Stomach smooth muscle (tissue), 2 donors: Measurements from ENCODE around the gene TRAF5.
A peak's percentile ranks its signal among the peaks of the same experiment; 100 is the strongest.
"Not testable (repeated sequence)": the region's sequence is repeated elsewhere in the genome, so short reads cannot be mapped to it uniquely, and the experiment has no call there.

Experiments
- H3K27ac ChIP-seq: one replicate; pipeline ENCODE4 v1.7.0; 2013; ENCODE audit warnings: mild to moderate bottlenecking, low read length, inconsistent platforms
- H3K27me3 ChIP-seq, 2 donors: one replicate each; pipeline ENCODE4 v1.7.0; 2013; ENCODE audit warnings: low read length in 2 of 2; ENCODE audit not compliant: insufficient read depth in 2 of 2, control insufficient read depth in 1 of 2
- H3K36me3 ChIP-seq, 2 donors: one replicate each; pipeline ENCODE4 v1.7.0; 2013; ENCODE audit warnings: low read length in 2 of 2; ENCODE audit not compliant: control insufficient read depth in 2 of 2, insufficient read depth in 2 of 2
- H3K4me1 ChIP-seq: one replicate; pipeline ENCODE4 v1.7.0; 2013; ENCODE audit warnings: low read length; ENCODE audit not compliant: control insufficient read depth, insufficient read depth
- H3K4me3 ChIP-seq, 2 donors: one replicate each; pipeline ENCODE4 v1.7.0; 2013; ENCODE audit warnings: low read length in 2 of 2
- H3K9ac ChIP-seq, 2 donors: one replicate each; pipeline ENCODE4 v1.7.0; 2013; ENCODE audit warnings: low read length in 2 of 2, mild to moderate bottlenecking in 1 of 2
- H3K9me3 ChIP-seq, 2 donors: one replicate each; pipeline ENCODE4 v1.7.0; 2013; ENCODE audit warnings: low read length in 2 of 2; ENCODE audit not compliant: control insufficient read depth in 2 of 2
- donor health status: healthy.
- donor health status: Pancreatic carcinoma.

TRAF5 gene

GRCh38 chr1:211399851-211400393 is 73.3 kb downstream of the TRAF5 start:
- not testable (repeated sequence) for H3K27me3 ChIP-seq, H3K4me3 ChIP-seq

DNA sequence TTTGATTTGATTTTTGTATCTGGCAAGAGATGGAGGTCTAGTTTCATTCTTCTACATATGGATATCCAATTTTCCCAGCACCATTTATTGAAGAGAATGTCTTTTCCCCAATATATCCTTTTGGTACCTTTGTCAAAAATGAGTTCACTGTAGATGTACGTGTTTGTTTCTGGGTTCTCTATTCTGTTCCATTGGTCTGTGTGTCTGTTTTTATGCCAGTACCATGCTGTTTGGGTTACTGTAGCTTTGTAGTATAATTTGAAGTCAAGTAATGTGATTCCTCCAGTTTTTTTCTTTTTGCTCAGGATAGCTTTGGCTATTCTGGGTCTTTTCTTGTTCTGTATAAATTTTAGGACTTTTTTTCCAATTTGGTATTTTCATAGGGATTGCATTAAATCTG is 75.1 kb downstream of the TRAF5 start:
- H3K9ac ChIP-seq, H3K27ac ChIP-seq, H3K27me3 ChIP-seq, H3K9me3 ChIP-seq, H3K4me3 ChIP-seq, H3K4me1 ChIP-seq, H3K36me3 ChIP-seq: not testable (repeated sequence)

More at GRCh38 chr1:211399851-211400393, 73.3 kb downstream of the TRAF5 start:
- H3K9ac ChIP-seq, H3K4me1 ChIP-seq, H3K36me3 ChIP-seq, H3K9me3 ChIP-seq, H3K27ac ChIP-seq: not testable (repeated sequence)

DNA sequence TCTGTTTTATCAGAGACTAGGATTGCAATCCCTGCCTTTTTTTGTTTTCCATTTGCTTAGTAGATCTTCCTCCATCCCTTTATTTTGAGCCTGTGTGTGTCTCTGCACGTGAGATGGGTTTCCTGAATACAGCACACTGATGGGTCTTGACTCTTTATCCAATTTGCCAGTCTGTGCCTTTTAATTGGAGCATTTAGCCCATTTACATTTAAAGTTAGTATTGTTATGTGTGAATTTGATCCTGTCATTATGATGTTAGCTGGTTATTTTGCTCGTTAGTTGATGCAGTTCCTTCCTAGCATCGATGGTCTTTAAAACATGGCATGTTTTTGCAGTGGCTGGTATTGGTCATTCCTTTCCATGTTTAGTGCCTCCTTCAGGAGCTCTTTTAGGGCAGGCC is 79.5 kb downstream of the TRAF5 start:
- H3K9me3 ChIP-seq, H3K36me3 ChIP-seq, H3K27me3 ChIP-seq, H3K9ac ChIP-seq, H3K4me3 ChIP-seq, H3K4me1 ChIP-seq, H3K27ac ChIP-seq: not testable (repeated sequence)

GRCh38 chr1:211407749-211408148 is 81.1 kb downstream of the TRAF5 start:
- not testable (repeated sequence) for H3K9ac ChIP-seq, H3K36me3 ChIP-seq, H3K27ac ChIP-seq, H3K4me3 ChIP-seq, H3K9me3 ChIP-seq, H3K27me3 ChIP-seq, H3K4me1 ChIP-seq

- Histone ChIP-seq H3K36me3 (no peaks in the 10 kb centered on the region), H3K27me3 (no peaks in the 10 kb centered on the region), H3K9ac (no peak overlapping the region), H3K4me1 (no peaks in the 10 kb centered on the region), H3K9me3 (no peaks in the 10 kb centered on the region), H3K4me3 (no peak overlapping the region), H3K27ac (no peak overlapping the region)
These were observed 85.0 kb downstream of the TRAF5 start for GRCh38 chr1:211411639-211412038.

DNA sequence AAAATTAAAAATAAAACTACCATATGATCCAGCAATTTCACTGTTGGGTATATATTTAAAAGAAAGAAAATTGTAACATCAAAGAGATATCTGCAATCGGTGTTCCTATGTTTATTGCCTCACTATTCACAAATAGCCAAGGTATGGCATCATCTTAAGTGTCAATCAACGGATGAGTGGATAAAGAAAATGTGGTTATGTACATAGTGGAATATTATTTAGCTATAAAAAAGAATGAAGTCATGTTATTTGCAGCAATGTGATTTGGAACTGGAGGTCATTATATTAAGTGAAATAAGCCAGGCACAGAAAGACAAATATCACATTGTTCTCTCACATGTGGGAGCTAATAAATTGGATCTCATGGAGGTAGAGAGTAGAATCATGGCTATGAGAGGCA is 89.1 kb downstream of the TRAF5 start:
- no peak overlapping the region for H3K4me3 ChIP-seq

GRCh38 chr1:211416246-211416627 is 89.6 kb downstream of the TRAF5 start:
- H3K4me3 ChIP-seq = peak overlapping the region in 1 of 2 donors; percentile 47
- not testable (repeated sequence) for H3K9me3 ChIP-seq, H3K9ac ChIP-seq, H3K27me3 ChIP-seq, H3K36me3 ChIP-seq, H3K4me1 ChIP-seq, H3K27ac ChIP-seq

More for the DNA sequence above, 89.1 kb downstream of the TRAF5 start:
- Histone ChIP-seq H3K27me3 (no peaks in the 10 kb centered on the region), H3K4me1 (no peaks in the 10 kb centered on the region), H3K36me3 (no peaks in the 10 kb centered on the region), H3K27ac (no peak overlapping the region), H3K9me3 (no peaks in the 10 kb centered on the region), H3K9ac (no peak overlapping the region)

- peak overlapping the region in 1 of 2 donors; percentile 47 for H3K4me3 ChIP-seq
- not testable (repeated sequence) for H3K27me3 ChIP-seq, H3K9me3 ChIP-seq, H3K9ac ChIP-seq, H3K36me3 ChIP-seq, H3K27ac ChIP-seq, H3K4me1 ChIP-seq
These were observed 90.1 kb downstream of the TRAF5 start for GRCh38 chr1:211416628-211417323.

DNA sequence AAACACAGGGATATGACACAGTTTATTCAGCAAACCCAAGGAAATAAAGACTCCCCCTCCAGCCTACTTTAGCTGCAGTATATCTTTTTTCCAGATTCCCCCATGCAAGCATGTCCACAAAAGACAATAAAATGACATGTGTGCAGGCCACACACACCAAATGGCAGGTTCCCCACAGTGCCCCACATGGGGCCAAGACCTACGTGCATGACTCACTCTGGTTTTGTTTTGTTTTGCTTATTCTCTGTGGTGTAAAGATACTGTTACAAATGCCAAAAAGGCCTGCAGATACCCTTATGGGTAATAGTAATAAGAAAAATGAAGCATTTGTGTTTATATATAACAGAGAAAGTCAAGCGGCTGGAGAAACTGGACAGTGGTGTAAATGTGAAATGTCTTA is 93.8 kb downstream of the TRAF5 start:
- no peak overlapping the region for H3K27ac ChIP-seq
- H3K9ac ChIP-seq = no peak overlapping the region
- H3K4me3 ChIP-seq = no peak overlapping the region
- H3K9me3 ChIP-seq = no peaks in the 10 kb centered on the region
- H3K36me3 ChIP-seq = no peaks in the 10 kb centered on the region
- no peaks in the 10 kb centered on the region for H3K4me1 ChIP-seq
- H3K27me3 ChIP-seq = no peaks in the 10 kb centered on the region

GRCh38 chr1:211420845-211421454 is 94.3 kb downstream of the TRAF5 start:
- H3K4me1 ChIP-seq = no peaks in the 10 kb centered on the region
- H3K9ac ChIP-seq = no peak overlapping the region
- H3K27ac ChIP-seq = no peak overlapping the region

GRCh38 chr1:211424018-211424417 is 97.4 kb downstream of the TRAF5 start:
- no peak overlapping the region for H3K27ac ChIP-seq
- H3K9ac ChIP-seq = no peak overlapping the region
- H3K36me3 ChIP-seq = no peaks in the 10 kb centered on the region
- no peaks in the 10 kb centered on the region for H3K27me3 ChIP-seq
- H3K4me1 ChIP-seq = no peaks in the 10 kb centered on the region
- H3K4me3 ChIP-seq = no peak overlapping the region
- no peaks in the 10 kb centered on the region for H3K9me3 ChIP-seq

More at GRCh38 chr1:211420845-211421454, 94.3 kb downstream of the TRAF5 start:
- no peaks in the 10 kb centered on the region for H3K9me3 ChIP-seq
- H3K36me3 ChIP-seq = no peaks in the 10 kb centered on the region
- no peaks in the 10 kb centered on the region for H3K27me3 ChIP-seq
- no peak overlapping the region for H3K4me3 ChIP-seq
